ENCODE data around the gene SPIN1.

DNA sequence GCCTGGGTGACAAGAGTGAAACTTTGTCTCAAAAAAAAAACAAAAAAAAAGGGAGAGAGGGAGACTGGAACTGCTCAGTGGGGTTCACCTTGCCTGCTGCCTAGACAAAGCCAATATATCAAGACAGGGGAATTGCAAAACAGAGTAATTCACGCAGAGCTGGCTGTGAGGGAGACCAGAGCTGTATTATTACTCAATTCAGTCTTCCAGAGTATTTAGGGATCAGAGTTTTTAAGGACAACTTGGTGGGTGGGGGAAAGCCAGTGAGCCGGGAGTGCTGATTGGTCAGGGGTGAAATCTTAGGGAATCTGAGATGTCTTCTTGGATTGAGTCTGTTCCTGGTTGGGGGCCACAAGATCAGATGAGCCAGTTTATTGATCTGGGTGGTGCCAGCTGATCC, 25.6 kb upstream of the SPIN1 start:
- TF ChIP-seq, protein P1, sequence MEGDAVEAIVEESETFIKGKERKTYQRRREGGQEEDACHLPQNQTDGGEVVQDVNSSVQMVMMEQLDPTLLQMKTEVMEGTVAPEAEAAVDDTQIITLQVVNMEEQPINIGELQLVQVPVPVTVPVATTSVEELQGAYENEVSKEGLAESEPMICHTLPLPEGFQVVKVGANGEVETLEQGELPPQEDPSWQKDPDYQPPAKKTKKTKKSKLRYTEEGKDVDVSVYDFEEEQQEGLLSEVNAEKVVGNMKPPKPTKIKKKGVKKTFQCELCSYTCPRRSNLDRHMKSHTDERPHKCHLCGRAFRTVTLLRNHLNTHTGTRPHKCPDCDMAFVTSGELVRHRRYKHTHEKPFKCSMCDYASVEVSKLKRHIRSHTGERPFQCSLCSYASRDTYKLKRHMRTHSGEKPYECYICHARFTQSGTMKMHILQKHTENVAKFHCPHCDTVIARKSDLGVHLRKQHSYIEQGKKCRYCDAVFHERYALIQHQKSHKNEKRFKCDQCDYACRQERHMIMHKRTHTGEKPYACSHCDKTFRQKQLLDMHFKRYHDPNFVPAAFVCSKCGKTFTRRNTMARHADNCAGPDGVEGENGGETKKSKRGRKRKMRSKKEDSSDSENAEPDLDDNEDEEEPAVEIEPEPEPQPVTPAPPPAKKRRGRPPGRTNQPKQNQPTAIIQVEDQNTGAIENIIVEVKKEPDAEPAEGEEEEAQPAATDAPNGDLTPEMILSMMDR (IDR thresholded peaks at IDR 0.05): no peak
- TF ChIP-seq POLR2A (IDR thresholded peaks at IDR 0.05): no peak
